Activated CD4-positive, alpha-beta T cell treated with anti-CD3 and anti-CD28 coated beads for 36 hours (primary cell): Measurements from ENCODE around the gene POT1. TPM values are rescaled to one million over a fixed set of nuclear protein-coding genes. Genes with fewer than 3 reads are reported as not detected.
A peak's percentile ranks its signal among the peaks of the same experiment; 100 is the strongest.

ENCODE experiments used
- ATAC-seq: fragments of 200-7000 bp; cut with Tn5 transposase; one replicate; pipeline ENCODE4 v1.10.0; 2021; ENCODE audit warnings: mild to moderate bottlenecking, moderate library complexity
- CTCF ChIA-PET: fragments of 350-600 bp; sonication (Branson Sonifier 250); formaldehyde crosslinking; loops from one replicate; lab custom pipeline; 2021; ENCODE audit warnings: antibody characterized with exemption; lab: Charles Lee
- POLR2A ChIA-PET: fragments of 350-600 bp; sonication (Branson Sonifier 250); formaldehyde crosslinking; loops from one replicate; lab custom pipeline; 2021; ENCODE audit warnings: antibody characterized with exemption, inconsistent platforms; lab: Charles Lee
- DNase-seq: peaks from one replicate; pipeline ENCODE4 v3.0.0-alpha.2; 2020
- H3K27ac Mint-ChIP-seq: one replicate; pipeline ENCODE4 v1.8.0; 2021; ENCODE audit warnings: mixed read lengths
- H3K27me3 Mint-ChIP-seq: one replicate; pipeline ENCODE4 v1.8.0; 2021; ENCODE audit warnings: mixed read lengths
- H3K36me3 Mint-ChIP-seq: one replicate; pipeline ENCODE4 v1.8.0; 2021; ENCODE audit warnings: low read depth, mixed read lengths
- H3K4me1 Mint-ChIP-seq: one replicate; pipeline ENCODE4 v1.8.0; 2021; ENCODE audit warnings: mixed read lengths
- H3K4me3 Mint-ChIP-seq: one replicate; pipeline ENCODE4 v1.8.0; 2021; ENCODE audit warnings: mild to moderate bottlenecking, moderate library complexity, mixed read lengths
- H3K9me3 Mint-ChIP-seq: one replicate; pipeline ENCODE4 v1.8.0; 2021; ENCODE audit warnings: low read depth, mixed read lengths
- intact Hi-C, 2 experiments: fragments of 100-400 bp; cut with DNase I in 1 of 2; cut with micrococcal nuclease in 1 of 2; formaldehyde crosslinking; loops; one replicate each; pipeline versions ENCODE4 v1.14.2 to v1.15.1; 2022 to 2024; cut with DNase I, micrococcal nuclease
- total RNA-seq, 2 experiments: library from RNA; stranded (reverse); gene quantifications; one replicate each; pipeline ENCODE4 v1.2.3, GENCODE V29; 2021

Gene POT1
- total RNA-seq, 2 experiments from 2014 or later: 33.9 to 51.3 TPM

GRCh38 chr7:124937076-124937475, 7.5 kb upstream of the POT1 start:
- H3K9me3 Mint-ChIP-seq: no peaks in the 10 kb centered on the region
- POLR2A ChIA-PET: no interaction called here
- ATAC-seq: no peak
- CTCF ChIA-PET: no interaction called here
- DNase-seq: no peak
- no peak overlapping the region for H3K27ac Mint-ChIP-seq
- H3K4me3 Mint-ChIP-seq: no peak overlapping the region
- intact Hi-C loops: loop anchor here in 1 of 2 experiments (10.0 kb wide), 1 partner anchor 1402 kb away; the partner anchor contains the start of gene IQUB
- H3K4me1 Mint-ChIP-seq: peaks cover 3% of the 10 kb centered on the region
- peaks cover 4% of the 10 kb centered on the region for H3K36me3 Mint-ChIP-seq
- no peaks in the 10 kb centered on the region for H3K27me3 Mint-ChIP-seq

- POLR2A ChIA-PET: no interaction called here
- no peaks in the 10 kb centered on the region for H3K9me3 Mint-ChIP-seq
- no peaks in the 10 kb centered on the region for H3K36me3 Mint-ChIP-seq
- ATAC-seq: no peak
- CTCF ChIA-PET: interaction anchor here (2.0 kb wide), 1 partner anchor 14 kb away, joined by 4 read pairs; no protein-coding TSS in a partner anchor
- H3K27ac Mint-ChIP-seq: no peak overlapping the region
- H3K4me1 Mint-ChIP-seq: peaks cover 3% of the 10 kb centered on the region
- no peak for DNase-seq
- intact Hi-C loops: loop anchor here in 1 of 2 experiments (10.0 kb wide), 1 partner anchor 1400 kb away; the partner anchor contains the start of gene IQUB
- H3K27me3 Mint-ChIP-seq: no peaks in the 10 kb centered on the region
- no peak overlapping the region for H3K4me3 Mint-ChIP-seq
Measured at GRCh38 chr7:124934841-124935240, 5.2 kb upstream of the POT1 start.

- Mint-ChIP-seq H3K27me3 (no peaks in the 10 kb centered on the region), H3K4me3 (no peak overlapping the region), H3K4me1 (peaks cover 26% of the 10 kb centered on the region), H3K36me3 (peaks cover 20% of the 10 kb centered on the region), H3K9me3 (no peaks in the 10 kb centered on the region), H3K27ac (no peak overlapping the region)
- ATAC-seq: no peak
- intact Hi-C loops: loop anchor here in 1 of 2 experiments (10.0 kb wide), 1 partner anchor 1396 kb away; the partner anchor contains the start of gene IQUB
- ChIA-PET CTCF (no interaction called here), POLR2A (no interaction called here)
- no peak for DNase-seq
Measured at GRCh38 chr7:124930655-124931597, 1.3 kb upstream of the POT1 start.

GRCh38 chr7:124930173-124930623, 573 bp upstream of the POT1 start:
- Mint-ChIP-seq H3K36me3 (peaks cover 26% of the 10 kb centered on the region), H3K27me3 (no peaks in the 10 kb centered on the region), H3K27ac (peak overlapping the region; percentile 51), H3K4me1 (peaks cover 32% of the 10 kb centered on the region), H3K9me3 (no peaks in the 10 kb centered on the region), H3K4me3 (peak overlapping the region; percentile 100)
- ChIA-PET POLR2A (interaction anchor here (1.0 kb wide), 1 partner anchor 10 kb away, joined by 4 read pairs; no protein-coding TSS in a partner anchor), CTCF (interaction anchor here (0.6 to 1.0 kb wide), 2 partner anchors 9 to 37 kb away, joined by 3 to 4 read pairs; no protein-coding TSS in a partner anchor)
- ATAC-seq (no peak), DNase-seq (no peak)
- intact Hi-C loops: loop anchor here in 1 of 2 experiments (10.0 kb wide), 1 partner anchor 1395 kb away; the partner anchor contains the start of gene IQUB

GRCh38 chr7:124924906-124925305, 4.7 kb downstream of the POT1 start:
- CTCF ChIA-PET: interaction anchor here (1.1 kb wide), 1 partner anchor 96 kb away, joined by 3 read pairs; no protein-coding TSS in a partner anchor
- Mint-ChIP-seq H3K4me1 (peaks cover 60% of the 10 kb centered on the region), H3K27me3 (no peaks in the 10 kb centered on the region), H3K36me3 (peaks cover 46% of the 10 kb centered on the region), H3K9me3 (no peaks in the 10 kb centered on the region), H3K4me3 (no peak overlapping the region), H3K27ac (no peak overlapping the region)
- intact Hi-C loops: loop anchor here (5.0 to 10.0 kb wide), 2 partner anchors 1368 to 1390 kb away; partner anchors contain the start of genes NDUFA5 (in 2 of the 2) and IQUB (in 1 of the 2)
- POLR2A ChIA-PET: no interaction called here
- DNase-seq (no peak), ATAC-seq (no peak)

DNA sequence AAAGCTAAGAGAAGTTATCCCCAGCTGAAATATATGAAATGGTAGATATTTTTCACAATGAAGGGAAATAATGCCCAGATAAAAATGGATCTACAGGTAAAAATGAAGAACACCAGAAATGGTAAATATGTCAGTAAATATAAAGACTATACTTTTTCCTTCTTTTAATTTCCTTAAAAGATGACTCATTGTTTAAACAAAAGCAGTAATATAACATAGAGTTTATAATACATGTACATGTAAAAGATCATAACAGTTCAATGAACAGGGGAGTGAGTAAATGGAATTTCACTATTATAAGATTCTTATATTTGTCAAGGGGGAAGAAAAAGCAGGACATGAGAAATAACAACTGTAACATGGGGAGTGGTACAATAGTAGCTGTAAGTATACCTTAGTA, 7.4 kb downstream of the POT1 start:
- Mint-ChIP-seq H3K36me3 (peaks cover 39% of the 10 kb centered on the region), H3K4me3 (no peak overlapping the region), H3K4me1 (peaks cover 49% of the 10 kb centered on the region), H3K27me3 (no peaks in the 10 kb centered on the region), H3K27ac (no peak overlapping the region), H3K9me3 (no peaks in the 10 kb centered on the region)
- CTCF ChIA-PET: no interaction called here
- DNase-seq (no peak), ATAC-seq (no peak)
- intact Hi-C loops: loop anchor here in 1 of 2 experiments (10.0 kb wide), 1 partner anchor 1387 kb away; the partner anchor contains the start of gene IQUB
- POLR2A ChIA-PET: no interaction called here

GRCh38 chr7:124919841-124920240, 9.8 kb downstream of the POT1 start:
- H3K4me1 Mint-ChIP-seq: peaks cover 34% of the 10 kb centered on the region
- DNase-seq (no peak), ATAC-seq (no peak)
- peaks cover 27% of the 10 kb centered on the region for H3K36me3 Mint-ChIP-seq
- ChIA-PET CTCF (no interaction called here), POLR2A (interaction anchor here (1.4 kb wide), 1 partner anchor 10 kb away, joined by 4 read pairs; the partner anchor contains the start of gene POT1)
- H3K4me3 Mint-ChIP-seq: no peak overlapping the region
- no peaks in the 10 kb centered on the region for H3K27me3 Mint-ChIP-seq
- intact Hi-C loops: loop anchor here in 1 of 2 experiments (10.0 kb wide), 1 partner anchor 1385 kb away; the partner anchor contains the start of gene IQUB
- H3K27ac Mint-ChIP-seq: no peak overlapping the region
- no peaks in the 10 kb centered on the region for H3K9me3 Mint-ChIP-seq

GRCh38 chr7:124918662-124919061, 11.0 kb downstream of the POT1 start:
- Mint-ChIP-seq H3K36me3 (peaks cover 24% of the 10 kb centered on the region), H3K4me1 (peaks cover 23% of the 10 kb centered on the region), H3K27ac (no peak overlapping the region), H3K9me3 (no peaks in the 10 kb centered on the region), H3K4me3 (no peak overlapping the region), H3K27me3 (no peaks in the 10 kb centered on the region)
- CTCF ChIA-PET: no interaction called here
- peak; percentile 42 for ATAC-seq
- POLR2A ChIA-PET: no interaction called here
- DNase-seq: no peak
- intact Hi-C loops: no loop called here

DNA sequence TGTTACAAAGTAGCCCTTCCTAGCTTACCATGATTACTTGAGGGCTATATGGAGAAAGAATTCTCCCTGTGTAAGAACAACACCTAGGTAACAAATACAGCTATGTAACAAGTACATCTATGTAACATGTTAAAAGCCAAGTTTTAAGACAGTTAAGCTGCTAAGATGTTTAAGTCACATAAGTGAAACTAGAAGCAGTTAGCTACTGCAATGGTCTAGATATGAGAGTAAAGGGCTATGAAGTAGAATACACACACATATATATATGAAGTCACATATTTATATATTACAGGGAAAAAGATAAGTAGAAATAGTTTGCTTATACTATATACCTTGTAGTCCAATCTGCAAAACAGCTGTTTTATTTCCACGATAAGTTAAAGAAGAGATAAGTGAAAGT, 14.4 kb downstream of the POT1 start:
- intact Hi-C loops: no loop called here
- Mint-ChIP-seq H3K4me1 (peaks cover 6% of the 10 kb centered on the region), H3K27ac (no peak overlapping the region), H3K4me3 (no peak overlapping the region), H3K27me3 (no peaks in the 10 kb centered on the region), H3K36me3 (peaks cover 25% of the 10 kb centered on the region), H3K9me3 (no peaks in the 10 kb centered on the region)
- ATAC-seq: no peak
- ChIA-PET CTCF (no interaction called here), POLR2A (no interaction called here)
- no peak for DNase-seq

DNA sequence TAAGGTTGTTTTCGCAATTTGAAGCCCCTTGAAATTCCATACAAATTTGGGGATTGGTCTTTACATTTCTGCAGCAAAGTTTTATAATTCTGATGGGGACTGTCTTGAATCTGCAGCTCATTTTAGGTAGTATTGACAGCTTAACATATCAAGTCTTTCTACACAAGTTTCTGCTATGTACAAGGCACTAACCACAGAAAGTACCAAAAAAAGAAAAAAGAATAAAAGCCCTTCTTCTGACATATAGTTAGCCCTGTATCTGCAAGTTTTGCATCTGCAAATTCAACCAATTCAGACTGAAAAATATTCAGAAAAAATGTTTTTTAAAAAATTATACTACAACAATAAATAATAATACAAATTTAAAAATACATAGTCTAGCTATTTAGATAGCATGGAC, 15.3 kb downstream of the POT1 start:
- Mint-ChIP-seq H3K4me3 (no peak overlapping the region), H3K36me3 (peaks cover 23% of the 10 kb centered on the region), H3K4me1 (peaks cover 6% of the 10 kb centered on the region), H3K27me3 (no peaks in the 10 kb centered on the region), H3K27ac (no peak overlapping the region), H3K9me3 (no peaks in the 10 kb centered on the region)
- POLR2A ChIA-PET: no interaction called here
- ATAC-seq (no peak), DNase-seq (no peak)
- CTCF ChIA-PET: no interaction called here
- intact Hi-C loops: no loop called here

- CTCF ChIA-PET: no interaction called here
- Mint-ChIP-seq H3K36me3 (peaks cover 22% of the 10 kb centered on the region), H3K4me3 (no peak overlapping the region), H3K27me3 (no peaks in the 10 kb centered on the region), H3K9me3 (no peaks in the 10 kb centered on the region), H3K27ac (no peak overlapping the region), H3K4me1 (peaks cover 6% of the 10 kb centered on the region)
- intact Hi-C loops: no loop called here
- ATAC-seq: no peak
- DNase-seq: no peak
- POLR2A ChIA-PET: no interaction called here
Measured at GRCh38 chr7:124912972-124913371, 16.7 kb downstream of the POT1 start.
